D341Med (cell line): ENCODE measurements around the gene CYSLTR2.
"Not testable (repeated sequence)": the region's sequence is repeated elsewhere in the genome, so short reads cannot be mapped to it uniquely, and the experiment has no call there.

ENCODE experiments used
- DNase-seq: peaks from one replicate; pipeline ENCODE4 v3.0.0; 2012; ENCODE audit warnings: low spot score

The CYSLTR2 gene

DNA sequence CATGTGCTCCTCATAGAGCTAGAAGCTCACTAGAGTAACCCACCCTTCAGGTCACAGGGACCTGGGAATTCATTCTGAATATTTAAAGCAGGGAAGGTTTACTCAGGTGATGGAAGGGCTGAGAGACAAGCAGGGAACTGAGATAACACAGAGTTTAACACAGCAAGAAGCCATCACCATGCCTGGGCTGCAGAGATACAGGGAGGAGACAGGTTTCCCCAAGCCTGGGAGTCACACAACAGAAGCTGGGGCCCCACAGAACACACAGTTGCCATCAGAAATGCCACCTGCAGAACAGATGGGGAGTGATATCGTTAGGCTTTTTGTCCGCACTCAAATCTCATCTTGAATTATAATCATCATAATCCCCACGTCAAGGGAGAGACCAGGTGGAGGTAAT lies 7.9 kb upstream of the CYSLTR2 start:
- no peak for DNase-seq

DNA sequence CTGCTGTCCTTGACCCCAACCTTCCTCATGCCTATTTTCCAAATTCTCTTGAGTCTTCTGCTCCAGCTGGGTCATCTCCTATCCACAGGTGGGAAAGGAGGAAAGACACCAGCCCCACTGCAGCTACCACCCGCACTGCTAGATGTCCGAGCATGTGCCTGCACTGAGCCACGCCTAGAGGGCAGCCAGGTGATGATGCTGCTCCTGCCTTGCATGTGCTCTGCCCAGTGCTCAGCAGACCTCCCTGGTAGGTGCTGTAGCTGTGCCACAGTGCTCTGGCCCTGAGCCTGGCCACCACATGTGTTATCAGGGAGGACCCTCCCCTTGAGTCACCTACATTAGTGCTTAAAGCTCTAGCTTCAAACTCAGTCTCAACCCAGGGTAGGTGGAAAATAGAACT lies 6.9 kb upstream of the CYSLTR2 start:
- no peak for DNase-seq

DNA sequence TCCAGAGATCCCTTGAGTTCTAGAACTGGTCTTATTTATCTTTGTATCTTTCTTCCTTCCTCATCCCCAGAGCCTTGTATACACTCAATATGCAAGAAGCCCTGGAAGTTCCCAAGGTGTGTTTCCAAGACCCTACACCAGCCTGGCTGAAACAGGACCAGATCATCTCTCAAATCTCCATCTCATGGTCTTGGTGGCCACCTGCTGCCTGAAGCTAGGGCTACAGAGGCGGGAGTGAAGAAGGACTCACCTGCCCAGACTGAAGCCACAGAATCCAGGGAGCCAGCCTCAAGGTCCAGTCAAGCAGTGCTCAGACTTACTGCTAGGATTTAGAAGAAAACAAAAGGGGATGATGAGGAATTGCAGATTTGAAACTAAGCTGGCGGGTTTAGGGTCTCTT lies 6.1 kb upstream of the CYSLTR2 start:
- no peak for DNase-seq

DNA sequence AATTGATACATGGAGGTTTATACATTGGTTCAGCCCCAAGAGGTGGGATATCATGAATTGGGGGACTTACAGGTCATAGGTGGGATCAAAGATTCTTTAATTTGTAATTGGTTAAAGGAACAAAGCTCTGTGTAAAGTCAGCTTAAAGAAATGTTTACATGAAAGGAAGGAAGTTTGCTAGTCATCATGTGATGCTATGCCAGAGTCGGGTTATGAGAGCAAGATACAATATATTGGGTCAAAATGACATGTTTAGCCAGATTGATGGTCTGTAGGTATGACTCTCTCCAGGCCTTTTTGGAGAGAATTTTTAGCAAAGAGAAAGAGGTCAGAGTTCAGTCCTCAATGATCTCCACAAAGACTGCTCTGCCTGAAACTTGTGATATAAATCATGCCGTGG lies 5.3 kb upstream of the CYSLTR2 start:
- no peak for DNase-seq

DNA sequence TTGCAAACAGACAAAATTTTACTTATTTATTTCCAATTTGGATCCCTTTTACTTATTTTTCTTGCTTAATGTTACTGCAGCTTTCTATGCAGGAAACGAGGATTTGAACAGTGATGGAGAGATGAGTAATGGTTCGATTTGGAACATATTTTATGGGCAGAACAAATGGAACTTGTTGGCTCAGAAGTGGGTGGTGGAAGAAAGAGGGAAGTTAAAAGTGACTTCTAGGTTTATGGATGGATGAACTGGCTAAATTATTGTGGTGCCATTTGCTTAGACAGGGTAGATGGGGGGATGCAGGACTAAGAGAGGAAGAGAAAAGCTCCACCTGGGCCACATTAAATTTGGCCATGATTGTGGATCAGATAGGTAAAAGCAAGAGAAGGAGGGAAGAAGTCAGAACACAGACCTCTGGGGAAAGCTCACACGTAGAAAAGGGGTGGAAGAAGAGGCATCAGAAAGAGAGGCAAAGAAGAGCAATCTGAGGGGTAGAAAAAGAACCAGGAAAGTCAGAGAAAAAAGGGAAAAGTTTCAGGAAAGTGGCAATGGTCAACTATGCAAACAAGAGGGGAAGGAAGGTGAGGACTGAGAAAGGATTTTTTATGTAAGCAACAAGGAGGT lies 768 bp upstream of the CYSLTR2 start:
- DNase-seq, result no peak

DNA sequence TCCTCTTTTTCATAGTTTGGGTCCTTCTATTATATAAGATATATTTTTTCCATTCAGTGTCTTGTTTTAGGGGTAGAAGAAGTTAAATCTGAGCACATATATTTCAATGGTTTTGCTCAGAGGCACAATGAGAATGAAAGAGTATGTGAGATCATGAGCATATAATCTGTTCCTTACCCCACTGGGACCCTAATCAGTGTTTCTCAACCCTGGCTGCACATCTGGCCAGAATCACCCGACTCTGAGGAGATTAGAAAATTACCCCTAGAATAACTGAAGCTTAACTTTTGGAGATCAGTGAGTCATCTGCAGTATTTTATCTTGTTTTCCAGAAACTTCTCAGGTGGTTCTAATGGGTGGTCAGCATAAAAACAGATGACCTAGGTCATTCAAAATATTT lies 782 bp downstream of the CYSLTR2 start:
- no peak for DNase-seq

DNA sequence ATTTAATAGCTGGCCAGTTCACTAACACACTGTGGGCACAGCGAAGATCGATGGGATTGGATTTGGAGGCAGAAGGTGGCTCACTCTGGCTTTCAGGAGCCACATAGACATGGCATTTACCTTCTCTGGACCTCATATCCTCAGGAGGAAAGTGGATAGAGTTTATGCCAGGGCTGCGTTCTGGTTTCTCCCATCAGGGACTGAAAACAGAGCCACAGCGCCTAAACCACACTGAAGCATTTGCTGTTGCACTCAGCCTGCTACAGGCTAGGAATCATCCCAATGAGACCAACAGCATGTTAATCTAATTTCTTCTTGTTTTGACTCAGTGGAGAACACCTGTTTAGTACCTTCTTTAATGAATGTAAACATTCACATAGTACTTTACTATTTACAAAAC lies 1.6 kb downstream of the CYSLTR2 start:
- no peak for DNase-seq

DNA sequence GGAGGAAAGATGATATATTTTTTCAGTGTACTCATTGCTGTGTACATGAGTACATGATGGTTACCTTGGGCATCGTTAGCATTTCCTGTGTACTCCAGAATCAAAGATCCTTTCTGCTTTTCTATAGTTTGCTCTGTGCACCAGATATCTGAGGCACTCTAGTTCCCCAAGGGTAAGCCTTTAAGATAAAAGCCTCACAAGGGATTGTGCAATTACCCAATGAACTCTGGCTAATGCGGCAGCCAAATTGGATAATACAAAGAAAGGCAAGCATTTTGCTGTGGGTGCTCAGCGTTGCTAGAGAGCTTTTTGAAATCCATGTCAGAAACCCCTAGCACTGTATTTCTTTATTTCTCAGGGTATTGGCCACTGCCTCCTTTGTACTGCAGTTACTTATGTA lies 2.9 kb downstream of the CYSLTR2 start:
- peak; percentile 41 for DNase-seq

DNA sequence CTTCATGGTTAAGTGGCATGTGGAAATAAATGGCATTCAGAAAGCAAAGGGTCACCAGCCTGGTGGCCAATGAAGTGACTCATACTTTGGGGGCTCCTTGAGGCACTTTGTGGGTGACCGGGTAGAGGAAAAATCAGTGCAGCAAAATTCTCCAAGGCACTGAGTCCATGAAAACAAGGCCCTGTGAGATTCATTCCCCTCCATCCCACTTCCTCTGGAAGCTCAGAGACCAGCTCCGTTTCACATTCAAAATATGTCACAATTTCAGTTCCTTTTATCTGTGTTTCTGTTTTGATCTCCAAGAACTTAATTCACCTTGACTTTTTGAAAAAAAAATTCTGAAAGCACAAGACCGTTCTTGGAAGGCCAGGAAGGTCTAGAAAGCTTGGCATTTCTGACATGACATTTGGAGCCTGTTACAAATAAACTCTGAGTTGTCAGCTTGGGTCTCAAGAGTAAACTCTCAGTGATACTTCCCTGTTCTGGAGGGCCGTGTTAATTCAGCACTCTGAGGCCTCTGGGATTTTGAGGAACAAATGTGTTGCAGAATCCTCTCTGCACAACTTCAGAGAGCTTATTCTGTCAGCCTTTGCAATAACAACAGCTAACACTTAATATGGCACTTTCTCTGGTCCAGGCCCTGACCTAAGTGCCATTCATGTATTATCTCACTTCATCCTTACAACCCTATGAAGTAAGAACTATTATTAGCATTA lies 6.8 kb downstream of the CYSLTR2 start:
- no peak for DNase-seq

DNA sequence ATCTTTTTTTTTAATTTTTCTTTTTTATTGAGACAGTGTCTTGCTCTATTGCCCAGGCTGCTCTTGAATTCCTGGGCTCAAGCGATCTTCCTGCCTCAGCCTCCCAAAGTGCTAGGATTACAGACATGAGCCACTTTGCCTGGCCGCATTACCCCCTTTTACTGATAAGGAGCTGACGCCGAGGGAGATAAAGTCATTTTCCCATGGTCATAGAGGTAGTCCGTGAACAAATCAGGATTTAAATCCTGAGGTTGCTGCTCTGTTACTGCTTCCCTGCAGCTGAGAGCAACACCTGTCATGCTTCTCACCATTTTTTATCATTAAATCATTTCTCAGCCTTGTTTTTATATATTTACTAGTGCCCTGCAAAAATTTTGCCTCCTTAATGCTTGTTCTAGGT lies 7.4 kb downstream of the CYSLTR2 start:
- DNase-seq, result no peak

DNA sequence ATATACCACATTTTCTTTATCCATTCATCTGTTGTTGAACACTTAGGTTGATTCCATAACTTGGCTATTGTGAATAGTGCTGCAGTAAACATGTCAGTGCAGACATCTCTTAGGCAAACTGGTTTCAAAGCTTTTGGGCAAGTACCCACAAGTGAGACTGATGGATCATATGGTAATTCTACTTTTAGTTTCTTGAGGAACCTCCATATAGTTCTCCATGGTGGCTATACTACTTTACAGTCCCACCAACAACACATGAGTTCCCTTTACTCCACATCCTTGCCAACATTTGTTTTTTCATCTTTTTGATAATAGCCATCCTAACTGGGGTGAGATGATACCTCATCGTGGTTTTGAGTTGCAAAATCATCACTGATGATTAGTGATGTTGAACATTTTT lies 8.5 kb downstream of the CYSLTR2 start:
- no peak for DNase-seq

DNA sequence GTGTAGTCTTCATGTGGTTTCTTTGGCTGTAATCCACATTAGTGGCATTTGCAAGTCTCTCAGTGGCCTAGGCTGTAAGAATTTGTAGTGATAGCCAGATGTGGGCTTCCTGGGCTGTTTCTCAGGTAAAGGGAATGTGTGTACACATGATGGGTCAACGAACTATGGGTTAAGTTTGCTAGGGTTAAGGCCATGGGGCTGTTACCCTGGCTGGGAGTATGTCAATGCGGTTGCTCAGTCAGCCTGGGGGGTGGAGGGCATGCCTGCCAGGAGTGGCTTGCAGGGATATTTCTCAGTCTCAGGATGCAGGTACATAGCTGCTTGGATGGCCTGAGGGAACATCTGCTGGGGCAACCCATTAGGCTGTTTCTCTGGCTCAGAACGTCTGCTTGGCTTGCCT lies 13.4 kb downstream of the CYSLTR2 start:
- DNase-seq, result no peak

DNA sequence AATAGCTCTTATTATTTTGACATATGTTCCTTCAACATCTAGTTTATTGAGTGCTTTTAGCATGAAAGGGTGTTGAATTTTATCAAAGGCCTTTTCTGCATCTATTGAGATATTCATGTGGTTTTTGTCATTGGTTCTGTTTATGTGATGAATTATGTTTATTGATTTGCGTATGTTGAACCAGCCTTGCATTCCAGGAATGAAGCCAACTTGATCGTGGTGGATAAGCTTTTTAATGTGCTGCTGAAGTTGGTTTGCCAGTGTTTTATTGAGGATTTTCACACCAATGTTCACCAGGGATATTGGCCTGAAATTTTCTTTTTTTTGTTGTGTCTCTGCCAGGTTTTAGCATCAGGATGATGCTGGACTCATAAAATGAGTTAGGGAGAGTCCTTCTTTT lies 17.7 kb downstream of the CYSLTR2 start:
- not testable (repeated sequence) for DNase-seq

DNA sequence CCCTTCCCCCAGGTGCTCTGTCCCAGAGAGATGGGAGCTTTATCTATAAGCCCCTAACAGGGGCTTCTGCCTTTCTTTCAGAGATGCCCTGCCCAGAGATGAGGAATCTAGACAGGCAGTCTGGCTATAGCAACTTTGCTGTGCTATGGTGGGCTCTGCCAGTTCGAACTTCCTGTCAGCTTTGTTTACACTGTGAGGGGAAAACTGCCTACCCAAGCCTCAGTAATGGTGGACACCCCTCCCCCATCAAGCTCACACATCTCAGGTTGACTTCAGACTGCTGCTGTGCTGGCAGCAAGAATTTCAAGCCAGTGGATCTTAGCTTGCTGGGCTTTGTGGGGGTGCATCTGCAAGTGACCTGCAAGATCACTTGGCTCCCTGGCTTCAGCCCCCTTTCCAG lies 21.5 kb downstream of the CYSLTR2 start:
- DNase-seq, result no peak

DNA sequence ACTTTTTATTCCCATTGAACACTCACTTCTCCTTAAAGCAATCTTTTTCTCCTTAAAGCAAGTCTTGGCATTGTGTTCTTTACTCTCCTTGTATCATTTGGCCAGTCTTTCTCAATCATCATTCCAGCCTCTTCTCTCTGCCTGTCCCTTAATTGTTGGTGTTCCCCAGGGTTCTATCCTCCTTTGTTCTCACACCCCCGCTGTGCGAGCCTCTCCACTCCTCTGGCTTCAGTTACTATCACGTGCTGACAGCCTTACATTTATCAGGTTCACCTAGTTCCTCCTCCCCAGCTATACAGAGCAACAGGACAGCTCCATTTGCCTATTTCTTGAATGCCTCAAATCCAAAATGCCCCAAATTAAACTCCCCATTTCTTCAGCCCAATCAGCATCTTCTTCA lies 24.6 kb downstream of the CYSLTR2 start:
- no peak for DNase-seq

DNA sequence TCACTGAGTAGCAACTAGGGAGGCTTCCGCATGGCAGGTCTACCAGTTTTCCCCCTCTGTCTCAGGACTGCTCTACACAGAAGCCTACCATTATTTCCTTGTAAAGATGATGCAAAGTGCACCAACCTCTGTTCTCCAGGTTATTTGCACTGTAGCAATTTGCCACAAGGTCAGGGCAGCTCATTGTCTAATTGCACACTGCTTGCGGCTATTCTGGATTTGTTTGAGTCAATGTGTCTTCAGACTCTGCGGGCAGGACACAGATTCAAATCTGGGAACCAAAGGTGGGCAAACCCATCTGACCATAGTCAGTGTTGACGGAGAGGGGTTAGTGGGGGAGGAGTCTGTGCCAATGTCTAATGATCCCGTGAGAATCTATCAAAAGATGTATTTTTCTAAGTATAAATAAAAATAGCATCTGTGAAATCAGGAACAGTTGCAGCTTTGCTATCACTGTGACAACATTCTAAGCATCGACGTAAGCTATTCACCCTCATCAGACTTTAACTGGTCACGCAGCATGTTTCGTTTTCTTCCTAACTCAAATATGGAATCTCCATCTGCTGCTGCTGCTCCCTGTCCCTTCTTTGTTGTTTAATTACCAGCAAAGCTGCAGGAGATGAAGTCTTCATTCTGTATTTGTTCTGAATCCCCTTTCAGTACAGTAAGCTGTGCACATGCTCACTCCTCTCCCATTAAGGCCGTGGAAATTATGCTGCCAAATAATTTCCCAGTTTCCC lies 26.4 kb downstream of the CYSLTR2 start:
- no peak for DNase-seq

DNA sequence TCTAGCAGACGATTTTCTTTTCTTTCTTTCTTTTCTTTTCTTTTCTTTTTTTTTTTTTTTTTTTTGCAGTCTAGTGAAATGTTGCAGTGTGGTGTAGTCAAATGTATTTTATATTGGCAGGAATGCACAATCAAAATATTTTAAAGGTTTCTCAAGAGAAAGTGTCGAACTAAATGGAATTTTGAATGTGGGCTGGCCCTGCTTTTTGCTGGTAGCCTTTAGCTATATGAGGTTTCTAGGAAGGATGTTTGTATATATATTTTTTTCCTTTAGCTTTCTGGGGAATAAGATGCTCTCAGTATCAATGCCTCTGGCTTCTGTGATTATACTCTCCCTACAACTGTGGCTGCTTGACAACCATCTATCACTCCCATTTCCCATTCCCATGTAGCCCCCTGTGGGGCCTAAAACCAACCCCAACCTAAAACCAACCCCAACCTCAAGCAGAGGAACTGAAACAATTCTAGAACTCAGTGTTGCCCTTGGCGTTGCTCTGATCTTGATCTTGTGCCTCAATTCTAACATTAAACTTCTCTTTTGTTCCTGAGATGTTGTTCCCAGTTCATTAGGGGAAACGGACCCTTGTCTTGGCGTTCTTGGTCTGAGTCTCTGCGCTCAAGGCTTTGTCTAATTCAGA lies 27.1 kb downstream of the CYSLTR2 start:
- DNase-seq, result no peak

DNA sequence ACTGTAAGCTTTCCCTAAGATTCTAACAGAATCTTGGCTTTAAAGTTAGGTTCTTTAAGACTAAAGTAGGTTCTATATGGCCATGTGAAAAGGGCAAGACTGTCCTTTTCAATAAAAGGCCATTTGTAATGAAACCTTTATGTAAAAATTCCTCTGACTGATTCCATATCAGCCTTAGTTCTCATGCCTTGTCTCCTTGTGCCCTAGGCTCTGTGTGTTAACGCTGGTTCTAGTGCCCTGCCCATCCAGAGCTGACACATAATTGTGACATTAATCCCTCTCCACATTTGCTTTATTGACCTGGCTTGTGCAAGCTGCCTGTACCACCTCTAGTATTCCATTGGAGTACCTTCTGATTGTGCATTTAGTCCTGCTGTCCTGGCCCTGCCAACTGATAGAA lies 28.2 kb downstream of the CYSLTR2 start:
- no peak for DNase-seq

DNA sequence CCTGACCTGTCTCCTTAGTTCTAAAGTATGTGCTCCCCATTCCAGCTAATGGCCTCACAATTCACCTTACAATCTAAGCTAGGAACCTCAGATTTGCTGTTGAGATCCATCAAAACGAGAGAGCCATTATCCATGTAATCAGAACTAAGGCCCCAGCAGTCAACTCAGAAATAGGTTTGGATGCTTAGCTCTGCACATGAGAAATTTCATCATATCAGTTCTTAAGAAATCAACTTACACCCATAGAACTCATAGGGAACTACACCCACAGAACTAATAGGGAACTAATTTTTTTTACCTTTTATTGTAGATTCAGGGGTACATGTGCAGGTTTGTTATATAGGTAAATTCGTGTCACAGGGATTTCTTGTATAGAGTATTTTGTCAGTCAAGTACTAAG lies 28.7 kb downstream of the CYSLTR2 start:
- no peak for DNase-seq

DNA sequence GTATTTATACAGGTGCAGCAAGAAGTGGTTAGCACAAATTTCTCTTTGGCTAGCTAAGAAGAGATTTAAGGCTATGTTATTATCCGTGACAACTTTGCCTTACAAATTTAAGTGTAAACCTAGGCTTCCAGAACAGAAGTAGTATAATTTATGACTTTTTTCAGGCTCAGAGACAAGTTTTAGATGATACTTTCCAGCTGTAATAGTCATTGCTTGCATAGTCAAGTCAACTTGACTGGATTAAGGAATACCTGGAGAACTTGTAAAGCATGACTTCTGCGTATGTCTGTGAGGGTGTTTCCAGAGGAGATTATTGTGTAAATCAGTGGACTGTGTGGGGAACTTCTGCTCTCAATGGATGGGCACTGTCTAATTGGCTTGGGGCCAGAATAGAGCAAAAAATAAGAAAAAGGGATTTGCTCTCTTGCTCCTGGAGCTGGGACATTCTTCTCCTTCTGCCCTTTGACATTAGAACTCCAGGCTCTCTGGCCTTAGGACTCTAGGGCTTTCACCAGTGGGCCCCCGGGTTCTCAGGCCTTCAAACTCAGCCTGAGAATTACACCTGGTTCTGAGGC lies 33.0 kb downstream of the CYSLTR2 start:
- no peak for DNase-seq

DNA sequence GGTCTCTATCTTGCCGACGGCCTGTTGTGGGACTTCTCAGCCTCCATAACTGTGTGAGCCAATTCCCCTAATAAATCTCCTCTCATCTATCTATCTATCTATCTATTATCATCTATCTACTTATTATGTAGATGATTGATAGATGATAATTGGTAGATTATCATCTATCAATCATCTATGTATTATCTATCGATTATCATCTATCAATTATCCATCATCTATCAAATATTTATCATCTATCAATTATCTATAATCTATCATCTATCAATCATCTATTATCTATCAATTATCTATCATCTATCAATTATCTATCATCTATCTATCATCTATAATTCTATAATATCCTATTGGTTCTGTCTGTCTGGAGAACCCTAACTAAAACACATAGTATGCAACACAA lies 33.5 kb downstream of the CYSLTR2 start:
- no peak for DNase-seq

DNA sequence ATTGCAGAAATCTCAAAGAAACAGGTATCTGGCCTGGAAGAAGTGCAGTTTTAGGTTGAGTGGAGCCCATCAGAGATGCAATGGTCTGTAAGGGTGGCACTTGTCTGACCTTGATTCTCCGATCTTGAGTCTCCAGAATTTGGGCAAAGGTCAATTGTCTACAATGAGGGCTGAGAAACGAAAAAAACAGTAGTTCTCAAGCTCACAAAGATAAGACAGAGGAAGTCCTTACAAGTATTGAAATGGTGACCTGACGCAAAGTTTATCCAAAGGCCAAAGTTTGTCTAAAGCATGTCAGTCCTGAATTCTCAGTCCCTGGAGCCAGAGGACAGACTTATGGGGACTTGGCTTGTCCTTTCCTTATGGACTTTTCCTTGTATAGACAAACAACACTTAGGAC lies 40.3 kb downstream of the CYSLTR2 start:
- no peak for DNase-seq

DNA sequence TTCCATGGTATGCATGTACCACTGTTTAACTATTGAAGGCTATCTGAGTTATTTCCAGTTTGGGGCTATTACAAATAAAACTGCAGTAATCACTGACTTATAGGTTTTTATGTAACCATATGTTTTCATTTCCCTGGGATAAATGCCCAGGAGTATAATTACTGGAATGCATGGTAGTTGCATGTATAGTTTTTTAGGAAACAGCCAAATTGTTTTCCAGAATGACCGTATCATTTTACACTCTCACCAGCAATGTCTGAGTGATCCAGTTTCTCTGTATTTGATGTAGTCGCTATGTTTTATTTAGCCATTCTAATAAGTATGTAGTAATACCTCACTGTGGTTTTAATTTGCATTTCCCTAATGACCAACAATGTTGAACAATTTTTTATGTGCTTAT lies 42.0 kb downstream of the CYSLTR2 start:
- no peak for DNase-seq
